Measurements from ENCODE around the gene FCGR1A. TPM values are rescaled to one million over a fixed set of nuclear protein-coding genes. Genes with fewer than 3 reads are reported as not detected.
"Not testable (repeated sequence)": the region's sequence is repeated elsewhere in the genome, so short reads cannot be mapped to it uniquely, and the experiment has no call there.

The FCGR1A gene
- total RNA-seq, 1 donor from 2014 or later: 5.2 TPM

DNA sequence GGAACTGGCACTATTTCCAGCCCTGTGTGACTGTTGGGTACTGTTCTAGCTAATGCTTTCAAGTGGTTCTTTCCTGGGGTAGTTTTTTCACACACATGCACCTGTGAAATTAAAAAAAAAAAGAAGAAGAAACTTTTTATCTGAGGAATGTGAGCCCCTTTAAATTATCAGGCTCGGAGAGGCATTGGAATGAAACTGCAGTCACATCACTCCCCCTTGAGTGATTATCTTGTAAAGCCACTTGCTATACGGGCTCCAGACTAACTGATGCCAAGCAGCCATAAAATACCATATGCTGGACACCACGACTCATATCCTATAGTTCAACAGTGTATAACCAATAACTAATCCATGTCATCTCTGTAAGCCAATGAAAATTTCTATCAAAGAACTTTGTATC, 5.4 kb upstream of the FCGR1A start:
- not testable (repeated sequence) for H3K4me3 ChIP-seq (ENCODE audit: low read length in 3 of 3)

DNA sequence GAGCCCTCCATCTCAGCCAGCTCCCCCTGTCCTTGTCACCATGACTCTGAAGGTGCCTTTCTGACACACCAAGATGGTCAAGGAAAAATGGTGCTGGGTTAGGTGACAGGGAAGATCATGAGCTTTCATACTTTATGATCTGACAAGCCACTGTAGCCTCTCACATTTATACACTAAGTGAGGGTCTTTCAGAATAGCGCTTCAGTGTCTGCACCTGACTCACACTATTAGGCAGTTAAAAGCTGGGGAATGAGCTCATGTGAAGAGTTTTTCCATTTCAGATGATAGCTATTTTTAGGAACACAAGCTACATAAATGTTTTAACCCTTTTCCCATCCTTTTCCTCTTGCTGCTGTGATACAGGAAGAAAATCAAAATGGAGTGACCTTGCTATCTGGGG, 4.2 kb upstream of the FCGR1A start:
- not testable (repeated sequence) for H3K27me3 ChIP-seq (ENCODE audit: control insufficient read depth in 3 of 3, insufficient read depth in 3 of 3, low read length in 3 of 3); H3K4me1 ChIP-seq (ENCODE audit: control insufficient read depth in 3 of 3, insufficient read depth in 3 of 3, low read length in 3 of 3); H3K4me3 ChIP-seq (ENCODE audit: low read length in 3 of 3); H3K36me3 ChIP-seq (ENCODE audit: control insufficient read depth in 3 of 3, insufficient read depth in 3 of 3, low read length in 3 of 3); H3K27ac ChIP-seq (ENCODE audit: low read depth, low read length); H3K9ac ChIP-seq (ENCODE audit: low read depth in 1 of 3, low read length in 3 of 3); H3K9me3 ChIP-seq (ENCODE audit: control insufficient read depth in 3 of 3, low read length in 3 of 3)

More for the DNA sequence above, 5.4 kb upstream of the FCGR1A start:
- H3K36me3 ChIP-seq (ENCODE audit: control insufficient read depth in 3 of 3, insufficient read depth in 3 of 3, low read length in 3 of 3); H3K27ac ChIP-seq (ENCODE audit: low read depth, low read length); H3K9me3 ChIP-seq (ENCODE audit: control insufficient read depth in 3 of 3, low read length in 3 of 3); H3K4me1 ChIP-seq (ENCODE audit: control insufficient read depth in 3 of 3, insufficient read depth in 3 of 3, low read length in 3 of 3); H3K27me3 ChIP-seq (ENCODE audit: control insufficient read depth in 3 of 3, insufficient read depth in 3 of 3, low read length in 3 of 3); H3K9ac ChIP-seq (ENCODE audit: low read depth in 1 of 3, low read length in 3 of 3): not testable (repeated sequence)

DNA sequence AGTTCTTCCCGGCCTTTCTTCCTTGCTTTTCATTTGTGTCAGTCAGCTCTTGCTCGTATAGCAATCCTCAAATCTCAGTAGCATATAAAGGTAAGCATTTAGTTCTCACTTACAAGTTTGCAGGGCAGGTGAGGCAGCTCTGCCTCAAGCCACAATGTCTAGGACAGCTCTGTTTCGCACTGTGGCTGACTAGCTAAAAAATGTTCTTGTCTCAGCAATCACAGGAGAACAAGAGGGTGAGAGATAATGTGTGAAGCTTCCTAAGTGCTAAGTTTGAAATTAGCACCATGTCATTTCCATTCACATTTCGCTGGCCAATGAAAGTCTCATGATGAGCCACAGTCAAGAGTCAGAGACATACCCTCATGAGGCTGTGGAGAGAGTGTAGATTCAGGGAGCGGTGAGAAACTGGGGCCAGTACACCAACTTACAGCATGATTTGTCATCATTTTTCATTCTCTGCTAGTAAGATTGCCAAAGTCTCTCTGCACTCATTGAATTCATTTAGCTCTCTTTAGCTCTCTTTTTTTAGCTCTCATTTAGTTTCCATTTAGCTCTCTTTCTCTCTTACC, 995 bp upstream of the FCGR1A start:
- H3K36me3 ChIP-seq (ENCODE audit: control insufficient read depth in 3 of 3, insufficient read depth in 3 of 3, low read length in 3 of 3); H3K27me3 ChIP-seq (ENCODE audit: control insufficient read depth in 3 of 3, insufficient read depth in 3 of 3, low read length in 3 of 3); H3K4me3 ChIP-seq (ENCODE audit: low read length in 3 of 3); H3K27ac ChIP-seq (ENCODE audit: low read depth, low read length); H3K9ac ChIP-seq (ENCODE audit: low read depth in 1 of 3, low read length in 3 of 3); H3K4me1 ChIP-seq (ENCODE audit: control insufficient read depth in 3 of 3, insufficient read depth in 3 of 3, low read length in 3 of 3); H3K9me3 ChIP-seq (ENCODE audit: control insufficient read depth in 3 of 3, low read length in 3 of 3): not testable (repeated sequence)

DNA sequence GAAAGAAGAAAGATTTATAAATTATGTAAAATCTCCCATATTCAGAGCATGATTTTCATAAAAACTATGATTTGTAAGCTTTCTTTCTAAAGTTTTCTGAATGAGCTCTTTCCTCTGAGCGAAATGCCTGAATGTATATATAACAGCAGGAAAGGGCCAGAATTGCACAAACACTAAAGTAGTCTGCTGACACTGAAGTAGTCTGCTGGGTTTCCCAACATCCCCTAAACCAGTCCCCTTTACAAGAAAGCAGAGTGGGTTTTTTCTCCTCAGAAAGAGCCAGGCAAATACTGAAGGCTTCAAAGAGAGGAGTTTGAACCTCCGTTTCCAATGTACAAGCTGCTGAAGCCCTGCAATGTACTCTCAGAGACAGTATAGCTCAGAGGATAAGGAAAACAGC, 795 bp downstream of the FCGR1A start:
- not testable (repeated sequence) for H3K9me3 ChIP-seq (ENCODE audit: control insufficient read depth in 3 of 3, low read length in 3 of 3); H3K27me3 ChIP-seq (ENCODE audit: control insufficient read depth in 3 of 3, insufficient read depth in 3 of 3, low read length in 3 of 3); H3K36me3 ChIP-seq (ENCODE audit: control insufficient read depth in 3 of 3, insufficient read depth in 3 of 3, low read length in 3 of 3); H3K9ac ChIP-seq (ENCODE audit: low read depth in 1 of 3, low read length in 3 of 3); H3K4me3 ChIP-seq (ENCODE audit: low read length in 3 of 3); H3K27ac ChIP-seq (ENCODE audit: low read depth, low read length); H3K4me1 ChIP-seq (ENCODE audit: control insufficient read depth in 3 of 3, insufficient read depth in 3 of 3, low read length in 3 of 3)

DNA sequence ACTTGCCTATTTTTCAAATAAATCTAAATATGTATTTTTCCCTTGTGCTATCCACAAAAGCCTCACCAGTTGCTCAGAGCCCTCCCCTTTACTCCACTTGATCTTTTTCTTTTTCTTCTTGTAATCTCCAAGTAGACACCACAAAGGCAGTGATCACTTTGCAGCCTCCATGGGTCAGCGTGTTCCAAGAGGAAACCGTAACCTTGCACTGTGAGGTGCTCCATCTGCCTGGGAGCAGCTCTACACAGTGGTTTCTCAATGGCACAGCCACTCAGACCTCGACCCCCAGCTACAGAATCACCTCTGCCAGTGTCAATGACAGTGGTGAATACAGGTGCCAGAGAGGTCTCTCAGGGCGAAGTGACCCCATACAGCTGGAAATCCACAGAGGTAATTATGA, 1.4 kb downstream of the FCGR1A start:
- H3K9ac ChIP-seq (ENCODE audit: low read depth in 1 of 3, low read length in 3 of 3); H3K4me3 ChIP-seq (ENCODE audit: low read length in 3 of 3); H3K4me1 ChIP-seq (ENCODE audit: control insufficient read depth in 3 of 3, insufficient read depth in 3 of 3, low read length in 3 of 3); H3K9me3 ChIP-seq (ENCODE audit: control insufficient read depth in 3 of 3, low read length in 3 of 3); H3K36me3 ChIP-seq (ENCODE audit: control insufficient read depth in 3 of 3, insufficient read depth in 3 of 3, low read length in 3 of 3); H3K27ac ChIP-seq (ENCODE audit: low read depth, low read length); H3K27me3 ChIP-seq (ENCODE audit: control insufficient read depth in 3 of 3, insufficient read depth in 3 of 3, low read length in 3 of 3): not testable (repeated sequence)

DNA sequence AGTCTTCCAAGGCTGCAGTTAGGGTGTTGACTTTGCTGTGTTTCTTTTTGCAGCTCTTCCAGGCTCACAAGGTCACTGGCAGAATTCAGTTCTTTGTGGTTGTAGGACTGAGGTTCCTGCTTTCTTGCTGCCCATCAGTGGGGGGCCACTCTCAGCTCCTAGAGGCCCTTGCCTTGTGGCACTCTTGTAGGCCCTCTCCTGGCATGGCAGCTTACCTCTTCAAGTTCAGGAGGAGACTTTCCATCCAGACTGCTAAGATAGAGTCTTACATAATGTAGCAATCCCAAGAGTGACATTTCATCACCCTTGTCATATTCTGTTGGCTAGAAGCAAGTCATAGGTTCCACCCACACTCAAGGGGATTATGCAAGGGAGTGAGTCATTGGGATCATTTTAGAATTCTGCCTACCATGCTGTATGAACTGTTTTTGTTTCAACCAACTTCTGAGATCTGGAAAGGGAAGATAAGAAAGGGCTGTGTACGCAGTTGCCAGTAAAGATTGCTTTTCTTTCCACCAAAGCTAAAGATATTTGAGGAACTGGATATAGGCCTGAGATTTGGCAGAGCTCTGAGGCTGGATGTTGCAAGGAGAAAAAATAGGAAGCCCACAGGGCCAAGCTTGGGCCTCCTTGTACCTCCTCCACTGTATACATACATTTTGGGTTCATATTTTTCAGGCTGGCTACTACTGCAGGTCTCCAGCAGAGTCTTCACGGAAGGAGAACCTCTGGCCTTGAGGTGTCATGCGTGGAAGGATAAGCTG, 5.4 kb downstream of the FCGR1A start:
- not testable (repeated sequence) for H3K9ac ChIP-seq (ENCODE audit: low read depth in 1 of 3, low read length in 3 of 3); H3K4me1 ChIP-seq (ENCODE audit: control insufficient read depth in 3 of 3, insufficient read depth in 3 of 3, low read length in 3 of 3); H3K27ac ChIP-seq (ENCODE audit: low read depth, low read length); H3K27me3 ChIP-seq (ENCODE audit: control insufficient read depth in 3 of 3, insufficient read depth in 3 of 3, low read length in 3 of 3); H3K9me3 ChIP-seq (ENCODE audit: control insufficient read depth in 3 of 3, low read length in 3 of 3); H3K4me3 ChIP-seq (ENCODE audit: low read length in 3 of 3); H3K36me3 ChIP-seq (ENCODE audit: control insufficient read depth in 3 of 3, insufficient read depth in 3 of 3, low read length in 3 of 3)

DNA sequence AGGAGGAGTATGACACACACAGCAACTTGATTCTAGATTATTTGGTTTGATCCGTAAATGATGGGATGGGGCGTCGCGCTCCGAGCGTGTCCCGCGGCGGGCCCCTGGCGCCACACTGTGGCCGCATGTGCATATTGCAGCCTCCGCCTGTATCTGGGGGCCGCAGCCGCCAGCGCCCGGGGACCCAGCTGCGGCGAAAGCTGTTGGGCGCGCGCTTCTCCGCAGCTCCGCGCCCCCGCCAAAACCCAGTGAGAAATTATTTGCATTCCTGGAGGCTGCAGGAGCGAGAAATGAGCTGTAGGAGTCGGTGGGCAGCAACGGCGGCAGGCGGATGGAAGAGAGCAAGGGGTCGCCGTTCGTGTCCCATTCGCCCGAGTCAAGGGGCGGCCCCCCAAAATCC, 10.0 kb downstream of the FCGR1A start:
- peak overlapping the region; percentile 57 to 77 (median 67) for H3K9ac ChIP-seq (ENCODE audit: low read depth in 1 of 3, low read length in 3 of 3)
- peak overlapping the region in 2 of 3 donors; percentile 52 to 57 for H3K4me3 ChIP-seq (ENCODE audit: low read length in 3 of 3)
- not testable (repeated sequence) for H3K27ac ChIP-seq (ENCODE audit: low read depth, low read length)

DNA sequence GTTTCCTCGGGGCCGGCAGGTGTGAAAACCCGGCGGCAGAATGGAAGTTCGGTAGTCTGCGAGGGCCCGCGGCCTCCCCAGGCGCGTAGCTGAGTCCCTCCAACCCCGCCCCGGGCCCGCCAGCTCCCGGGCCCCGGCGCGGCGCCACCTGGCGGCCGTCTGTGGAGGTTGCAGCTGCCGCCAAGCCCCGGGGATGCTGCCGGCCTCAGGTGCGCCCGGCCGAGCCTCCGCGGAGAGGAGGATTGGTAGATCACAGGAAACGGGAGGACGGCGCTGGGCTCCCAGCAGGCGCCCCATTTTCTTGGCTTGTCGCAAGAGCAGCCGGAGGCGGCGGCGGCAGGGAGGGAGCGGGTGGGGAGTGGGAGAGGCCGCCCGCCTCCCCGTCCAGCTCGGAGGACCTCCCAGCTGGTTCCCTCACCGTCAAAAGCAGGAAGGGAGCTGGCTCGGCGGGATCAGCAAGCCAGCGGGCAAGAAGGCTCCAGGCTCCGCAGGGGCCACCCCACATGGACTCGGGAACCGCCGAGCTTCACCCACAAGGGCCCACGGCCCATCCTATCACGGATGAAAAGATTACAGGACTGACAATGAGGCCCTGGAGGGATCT, 10.5 kb downstream of the FCGR1A start:
- not testable (repeated sequence) for H3K27ac ChIP-seq (ENCODE audit: low read depth, low read length); H3K9me3 ChIP-seq (ENCODE audit: control insufficient read depth in 3 of 3, low read length in 3 of 3); H3K4me1 ChIP-seq (ENCODE audit: control insufficient read depth in 3 of 3, insufficient read depth in 3 of 3, low read length in 3 of 3); H3K36me3 ChIP-seq (ENCODE audit: control insufficient read depth in 3 of 3, insufficient read depth in 3 of 3, low read length in 3 of 3); H3K27me3 ChIP-seq (ENCODE audit: control insufficient read depth in 3 of 3, insufficient read depth in 3 of 3, low read length in 3 of 3)
- peak overlapping the region in 1 of 3 donors; percentile 57 for H3K4me3 ChIP-seq (ENCODE audit: low read length in 3 of 3)
- H3K9ac ChIP-seq (ENCODE audit: low read depth in 1 of 3, low read length in 3 of 3): peak overlapping the region in 2 of 3 donors; percentile 67 to 77

More for the DNA sequence above, 10.0 kb downstream of the FCGR1A start:
- not testable (repeated sequence) for H3K27me3 ChIP-seq (ENCODE audit: control insufficient read depth in 3 of 3, insufficient read depth in 3 of 3, low read length in 3 of 3); H3K36me3 ChIP-seq (ENCODE audit: control insufficient read depth in 3 of 3, insufficient read depth in 3 of 3, low read length in 3 of 3); H3K4me1 ChIP-seq (ENCODE audit: control insufficient read depth in 3 of 3, insufficient read depth in 3 of 3, low read length in 3 of 3); H3K9me3 ChIP-seq (ENCODE audit: control insufficient read depth in 3 of 3, low read length in 3 of 3)

DNA sequence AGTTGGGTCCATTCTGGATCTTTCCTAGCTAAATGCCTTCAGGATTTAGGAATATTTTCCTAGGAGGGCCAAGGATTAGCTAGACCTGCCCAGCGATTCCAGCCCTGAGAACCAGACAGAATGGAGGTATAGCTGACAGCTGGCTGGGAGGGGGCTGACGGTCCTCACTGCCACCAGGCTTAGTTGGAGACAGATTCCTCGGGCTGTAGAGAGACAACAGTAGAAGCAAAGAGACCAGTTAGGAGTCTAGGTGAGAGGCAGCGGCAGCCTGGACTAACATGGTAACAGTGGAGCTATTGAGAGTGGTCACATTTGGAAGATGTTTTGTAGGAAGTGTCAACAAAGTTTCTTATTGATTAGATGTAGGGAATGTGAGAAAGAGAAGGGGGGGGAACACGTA, 11.4 kb downstream of the FCGR1A start:
- not testable (repeated sequence) for H3K27ac ChIP-seq (ENCODE audit: low read depth, low read length); H3K4me3 ChIP-seq (ENCODE audit: low read length in 3 of 3)

DNA sequence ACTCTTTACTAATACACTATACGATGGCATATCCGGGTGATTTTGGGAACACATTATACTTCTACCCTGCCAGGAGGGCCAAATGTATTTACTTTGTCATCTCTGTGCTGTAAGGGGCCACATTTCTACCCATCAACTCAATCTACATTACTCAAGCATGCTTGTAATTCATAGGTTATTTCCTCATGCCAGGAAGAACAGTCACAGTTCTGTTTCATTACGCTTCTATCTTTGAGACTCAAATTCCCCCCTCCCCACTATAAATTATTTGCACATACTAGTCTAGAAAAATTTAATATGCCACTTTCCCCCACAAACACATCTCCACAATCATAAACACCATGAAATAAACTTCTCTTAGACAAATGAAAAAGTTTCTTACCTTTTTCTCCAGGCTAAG, 19.1 kb downstream of the FCGR1A start:
- not testable (repeated sequence) for H3K36me3 ChIP-seq (ENCODE audit: control insufficient read depth in 3 of 3, insufficient read depth in 3 of 3, low read length in 3 of 3)

More for the DNA sequence above, 11.4 kb downstream of the FCGR1A start:
- not testable (repeated sequence) for H3K36me3 ChIP-seq (ENCODE audit: control insufficient read depth in 3 of 3, insufficient read depth in 3 of 3, low read length in 3 of 3); H3K9me3 ChIP-seq (ENCODE audit: control insufficient read depth in 3 of 3, low read length in 3 of 3); H3K27me3 ChIP-seq (ENCODE audit: control insufficient read depth in 3 of 3, insufficient read depth in 3 of 3, low read length in 3 of 3); H3K4me1 ChIP-seq (ENCODE audit: control insufficient read depth in 3 of 3, insufficient read depth in 3 of 3, low read length in 3 of 3); H3K9ac ChIP-seq (ENCODE audit: low read depth in 1 of 3, low read length in 3 of 3)

More for the DNA sequence above, 19.1 kb downstream of the FCGR1A start:
- not testable (repeated sequence) for H3K9me3 ChIP-seq (ENCODE audit: control insufficient read depth in 3 of 3, low read length in 3 of 3); H3K4me3 ChIP-seq (ENCODE audit: low read length in 3 of 3); H3K4me1 ChIP-seq (ENCODE audit: control insufficient read depth in 3 of 3, insufficient read depth in 3 of 3, low read length in 3 of 3); H3K27ac ChIP-seq (ENCODE audit: low read depth, low read length); H3K27me3 ChIP-seq (ENCODE audit: control insufficient read depth in 3 of 3, insufficient read depth in 3 of 3, low read length in 3 of 3); H3K9ac ChIP-seq (ENCODE audit: low read depth in 1 of 3, low read length in 3 of 3)

Measured in skeletal muscle tissue (tissue), 4 donors.